K562 (cell line): Measurements from ENCODE around the gene DAPK3. TPM values are rescaled to one million over a fixed set of nuclear protein-coding genes. Genes with fewer than 3 reads are reported as not detected.

Source experiments
- ATAC-seq: fragments of 200-7000 bp; cut with Tn5 transposase; 3 replicates; pipeline ENCODE4 v1.9.1; 2020; ENCODE audit warnings: moderate library complexity
- BruUV-seq: library from RNA; stranded (reverse); fragments of 400-500 nt; replicated peaks from 2 replicates; lab custom pipeline; 2021; lab: Mats Ljungman, UMichigan
- CTCF ChIA-PET: fragments of 300-600 bp; formaldehyde crosslinking; extraction: SDS; loops from one replicate; lab custom pipeline; 2021; ENCODE audit warnings: low intra/inter-chr PET ratio; lab: Yijun Ruan, JAX
- POLR2A ChIA-PET: fragments of 300-600, 350-650 bp; sonication (Branson Sonifier 250); formaldehyde crosslinking; extraction: SDS; loops from one replicate; lab custom pipeline; 2021; ENCODE audit warnings: antibody characterized with exemption, inconsistent platforms; lab: Yijun Ruan, JAX
- DNase-seq, 4 experiments: peaks; one replicate each; pipeline versions ENCODE4 v3.0.0 to v3.0.0-alpha.2; 2011 to 2018; ENCODE audit warnings: low spot score in 3 of 4, mixed read lengths in 3 of 4; ENCODE audit errors: extremely low read depth in 1 of 4
- FAIRE-seq: peaks from 2 replicates; lab custom pipeline; 2011; peaks lifted over from hg19 to GRCh38; lab: Jason Lieb, UNC
- H2AFZ ChIP-seq: 2 replicates; pipeline ENCODE4 v1.6.0; 2011; ENCODE audit warnings: low read depth, low read length, control low read depth, inconsistent platforms
- H3K27ac ChIP-seq: fragments of 200-600 bp; 3 replicates; pipeline ENCODE4 v1.8.0; 2011; ENCODE audit warnings: low read depth, mild to moderate bottlenecking, control low read depth, inconsistent platforms, low read length, moderate library complexity, mixed read lengths; ENCODE audit errors: extremely low read depth
- H3K27me3 ChIP-seq, 2 experiments: fragments of 300-600 bp in 1 of 2; 2 replicates in 1 of 2; 3 replicates in 1 of 2; pipeline versions ENCODE4 v1.6.0 to v1.8.0; 2011; ENCODE audit warnings: inconsistent platforms in 2 of 2, low read length in 2 of 2, mild to moderate bottlenecking in 1 of 2, mixed read lengths in 1 of 2, moderate library complexity in 1 of 2; ENCODE audit not compliant: control insufficient read depth in 2 of 2, insufficient read depth in 2 of 2
- H3K36me3 ChIP-seq: fragments of 300-600 bp; 3 replicates; pipeline ENCODE4 v1.8.0; 2011; ENCODE audit warnings: mild to moderate bottlenecking, low read length, inconsistent platforms; ENCODE audit not compliant: control insufficient read depth, insufficient read depth
- H3K4me1 ChIP-seq, 2 experiments: fragments of 200-600 bp in 1 of 2; replicated peaks in 1 of 2; 2 replicates in 1 of 2; 3 replicates in 1 of 2; pipeline versions ENCODE4 v1.5.1 to v1.8.0; 2011; ENCODE audit warnings: inconsistent platforms in 2 of 2, low read length in 2 of 2, mild to moderate bottlenecking in 1 of 2, mixed read lengths in 1 of 2, moderate library complexity in 1 of 2; ENCODE audit not compliant: control insufficient read depth in 2 of 2, insufficient read depth in 2 of 2
- H3K4me2 ChIP-seq: 2 replicates; pipeline ENCODE4 v1.6.1; 2011; ENCODE audit warnings: low read length, control low read depth, inconsistent platforms, mixed read lengths; ENCODE audit not compliant: insufficient read depth
- H3K4me3 ChIP-seq: fragments of 200-600 bp; sonication (generic), shearing (Covaris generic); 2 replicates; pipeline ENCODE4 v1.5.1; 2016; ENCODE audit warnings: control low read depth, inconsistent platforms
- H3K79me2 ChIP-seq: fragments of 200-600 bp; 3 replicates; pipeline ENCODE4 v1.8.0; 2011; ENCODE audit warnings: low read length, inconsistent platforms; ENCODE audit not compliant: control insufficient read depth, insufficient read depth
- H3K9ac ChIP-seq, 2 experiments: 2 replicates each; pipeline versions ENCODE4 v1.6.0 to v1.6.1; 2011; ENCODE audit warnings: low read depth in 2 of 2, low read length in 2 of 2, control low read depth in 1 of 2, inconsistent platforms in 1 of 2, mild to moderate bottlenecking in 1 of 2, mixed read lengths in 1 of 2; ENCODE audit not compliant: insufficient read depth in 1 of 2
- H3K9me1 ChIP-seq: one replicate; pipeline ENCODE4 v1.6.0; 2011; ENCODE audit warnings: inconsistent platforms, mild to moderate bottlenecking, low read length, moderate library complexity; ENCODE audit not compliant: control insufficient read depth, insufficient read depth
- H3K9me3 ChIP-seq: replicated peaks from 2 replicates; pipeline ENCODE4 v1.5.1; 2011; ENCODE audit warnings: low read depth, low read length, inconsistent platforms; ENCODE audit not compliant: control insufficient read depth, insufficient read depth
- H4K20me1 ChIP-seq: replicated peaks from 2 replicates; pipeline ENCODE4 v1.6.1; 2011; ENCODE audit warnings: low read length, inconsistent platforms, mixed read lengths; ENCODE audit not compliant: control insufficient read depth, insufficient read depth
- AFF4 ChIP-seq: sonication (generic); formaldehyde crosslinking; IDR thresholded peaks from 2 replicates; pipeline ENCODE4 v1.8.0; 2023; ENCODE audit warnings: mild to moderate bottlenecking, missing genetic modification reagents
- ATF4 ChIP-seq: fragments of 450-650 bp; formaldehyde crosslinking; IDR thresholded peaks from 2 replicates; pipeline ENCODE4 v1.4.0; 2022; ENCODE audit warnings: mild to moderate bottlenecking, moderate library complexity
- CCAR2 ChIP-seq: fragments of 200-400 bp; formaldehyde crosslinking; IDR thresholded peaks from 2 replicates; pipeline ENCODE4 v1.6.1; 2017; ENCODE audit warnings: mild to moderate bottlenecking, low read depth, low read length
- GABPA ChIP-seq: fragments of 200-800 bp; sonication (Bioruptor generic); conservative IDR thresholded peaks from 2 replicates; pipeline ENCODE4 v1.6.1; 2016; ENCODE audit warnings: low read depth, missing genetic modification characterization, missing compliant biosample characterization
- GTF2E2 ChIP-seq: fragments of 200-800 bp; sonication (Bioruptor generic); IDR thresholded peaks from 2 replicates; pipeline ENCODE4 v1.6.1; 2016; ENCODE audit warnings: missing genetic modification characterization, missing compliant biosample characterization
- KAT7 ChIP-seq: sonication (generic); formaldehyde crosslinking; IDR thresholded peaks from 2 replicates; pipeline ENCODE4 v1.8.0; 2022; ENCODE audit warnings: missing genetic modification reagents, mild to moderate bottlenecking, borderline replicate concordance
- POLR2AphosphoS2 ChIP-seq: IDR thresholded peaks from 2 replicates; pipeline ENCODE4 v1.6.1; 2012; ENCODE audit warnings: low read length, improper control_type of control experiment
- STAG1 ChIP-seq: sonication (generic); formaldehyde crosslinking; IDR thresholded peaks from 2 replicates; pipeline ENCODE4 v1.5.0; 2020; ENCODE audit warnings: missing genetic modification reagents, borderline replicate concordance
- TOE1 ChIP-seq, 2 experiments: fragments of 450-650 bp in 1 of 2; sonication (generic) in 1 of 2; formaldehyde crosslinking in 1 of 2; IDR thresholded peaks; 2 replicates each; pipeline versions ENCODE4 v1.7.1 to v1.8.0; 2016 to 2022; ENCODE audit warnings: borderline replicate concordance in 2 of 2, mild to moderate bottlenecking in 2 of 2, antibody characterized with exemption in 1 of 2, inconsistent platforms in 1 of 2, low read depth in 1 of 2, missing genetic modification reagents in 1 of 2, moderate library complexity in 1 of 2
- USF2 ChIP-seq: sonication (generic); formaldehyde crosslinking; IDR thresholded peaks from 2 replicates; pipeline ENCODE4 v1.5.0; 2020; ENCODE audit warnings: missing genetic modification reagents
- WGBS: fragments of 100-300 bp; shearing (Covaris generic); methylation state at CpG from one replicate; pipeline ENCODE4 v1.1.6; 2016; ENCODE audit warnings: low coverage, mixed read lengths; ENCODE audit not compliant: insufficient coverage; ENCODE audit errors: missing lambda C conversion rate; 5-methylcytosine and 5-hydroxymethylcytosine counted together
- in situ Hi-C: fragments of 300-500 bp; cut with MboI; formaldehyde crosslinking; loops from 4 replicates; pipeline ENCODE4 v1.15.0; 2018; ENCODE audit warnings: inconsistent platforms, mixed read lengths
- intact Hi-C: fragments of 100-400 bp; cut with micrococcal nuclease; formaldehyde crosslinking; loops from 2 replicates; pipeline ENCODE4 v1.14.2; 2022
- polyA plus RNA-seq, 8 experiments: library from polyadenylated mRNA; depleted of rRNA in 4 of 8; stranded (reverse) in 5 of 8; unstranded in 3 of 8; fragments of >200 nt; fragmentation: Nextera tagmentation in 2 of 8; fragmentation: Illumina TruSeq in 1 of 8; extraction: Ambion mirVana in 2 of 8; extraction: Trizol in 1 of 8; gene quantifications; 2 replicates each; pipeline versions ENCODE4 v1.2.1 to v1.2.3, GENCODE V29; 2011 to 2014; ENCODE audit warnings: inconsistent platforms in 1 of 8, missing spikeins in 1 of 8
- total RNA-seq, 7 experiments: library from RNA; depleted of rRNA in 6 of 7; stranded (reverse); fragments of >200 nt in 6 of 7; fragmentation: Illumina TruSeq in 2 of 7; extraction: Trizol in 2 of 7; gene quantifications; 2 replicates each; pipeline versions ENCODE4 v1.2.1 to v1.2.3, GENCODE V29; 2011 to 2021; ENCODE audit warnings: low replicate concordance in 1 of 7

DAPK3 gene
- total and polyA plus RNA-seq, 9 of the 15 experiments (the other 6 are each of a cell fraction or from before 2014, with no cell fraction given): 0.14 to 63.4 (median 25.0) TPM

GRCh38 chr19:3983542-3983914 is 12.6 kb upstream of the DAPK3 start:
- no TSS peak for BruUV-seq

More at GRCh38 chr19:3983542-3983914, 12.6 kb upstream of the DAPK3 start:
- CTCF ChIA-PET: no interaction called here
- peaks cover 66% of the 10 kb centered on the region for H3K36me3 ChIP-seq
- POLR2A ChIA-PET: interaction anchor here (0.6 to 9.7 kb wide), 12 partner anchors 8 to 419 kb away, joined by 3 to 215 read pairs (median 4); partner anchors contain the start of genes CHAF1A, DAPK3, GIPC3 and MRPL54
- TF ChIP-seq CCAR2 (no peak), STAG1 (0 out of 2 replicates have a peak, but pooled peaks have one; percentile 13), ATF4 (CRISPR knock-in tag) (no peak), POLR2AphosphoS2 (peak; percentile 44; the same call in 1 of the 2 replicates), KAT7 (peak; percentile 47; the same call in 1 of the 2 replicates), AFF4 (CRISPR knock-in tag) (peak; percentile 83; the same call in 1 of the 2 replicates), TOE1 (IDR thresholded peaks at IDR 0.05; ENCODE audit: borderline replicate concordance) (no peak), TOE1 (CRISPR knock-in tag; IDR thresholded peaks at IDR 0.05; ENCODE audit: borderline replicate concordance, low read depth) (peak; percentile 7; the same call in 1 of the 2 replicates), GABPA (tag) (no peak), GTF2E2 (tag) (no peak), USF2 (CRISPR knock-in tag) (no peak)
- H3K27ac ChIP-seq: peak overlapping the region; percentile 99
- DNase-seq (peak in 2 of 4 experiments; percentile 28 to 32), ATAC-seq (no peak), FAIRE-seq (no peak)
- H3K27me3 ChIP-seq: no peaks in the 10 kb centered on the region
- in situ Hi-C loops (loop anchor here (5.0 kb wide), 1 partner anchor 219 kb away; no protein-coding TSS in a partner anchor), intact Hi-C loops (no loop called here)
- peak overlapping the region; percentile 99 for H3K4me3 ChIP-seq
- no peak overlapping the region for H2AFZ ChIP-seq
- peak overlapping the region; percentile 97 to 100 for H3K9ac ChIP-seq
- no peaks in the 10 kb centered on the region for H3K9me3 ChIP-seq
- peaks cover 67% of the 10 kb centered on the region for H3K79me2 ChIP-seq
- peaks cover 22% of the 10 kb centered on the region for H3K9me1 ChIP-seq
- peaks cover 25 to 70% of the 10 kb centered on the region in 2 experiments; a peak in 4 of 5 replicates for H3K4me1 ChIP-seq
- peak overlapping the region; percentile 100 for H3K4me2 ChIP-seq
- H4K20me1 ChIP-seq: peaks cover 63% of the 10 kb centered on the region
- 35% methylated on average over 7 of the region's 7 CpGs for WGBS
